PFSK-1 (cell line): ENCODE data around the gene GNB5.

Experiments
- FOXP2 ChIP-seq: optimal IDR thresholded peaks from 2 replicates; pipeline ENCODE3; 2011; ENCODE audit warnings: borderline replicate concordance, control low read depth, inconsistent platforms; ENCODE audit not compliant: insufficient read depth; ENCODE audit errors: extremely low read length, extremely low read depth
- POLR2AphosphoS5 ChIP-seq: IDR thresholded peaks from 2 replicates; pipeline ENCODE4 v1.6.1; 2012; ENCODE audit warnings: low read depth, mild to moderate bottlenecking, control low read depth, low read length, moderate library complexity
- SIN3A ChIP-seq: IDR thresholded peaks from 2 replicates; pipeline ENCODE4 v1.6.1; 2012; ENCODE audit warnings: mild to moderate bottlenecking, low read length, moderate library complexity, borderline replicate concordance; ENCODE audit not compliant: insufficient read depth
- TAF1 ChIP-seq: IDR thresholded peaks from 2 replicates; pipeline ENCODE4 v1.6.1; 2012; ENCODE audit warnings: low read length, control low read depth, borderline replicate concordance; ENCODE audit not compliant: insufficient read depth
- TF ChIP-seq, protein P1 (sequence below), 2 experiments: IDR thresholded peaks; 2 replicates each; pipeline versions ENCODE4 v1.6.1 to v1.8.0; 2011 to 2012; ENCODE audit warnings: low read depth in 2 of 2, low read length in 2 of 2, control low read depth in 1 of 2, inconsistent platforms in 1 of 2, mild to moderate bottlenecking in 1 of 2, moderate library complexity in 1 of 2; ENCODE audit not compliant: insufficient read depth in 1 of 2

Gene GNB5

GRCh38 chr15:52208306-52208946 lies 17.2 kb upstream of the GNB5 start:
- TF ChIP-seq, protein P1, sequence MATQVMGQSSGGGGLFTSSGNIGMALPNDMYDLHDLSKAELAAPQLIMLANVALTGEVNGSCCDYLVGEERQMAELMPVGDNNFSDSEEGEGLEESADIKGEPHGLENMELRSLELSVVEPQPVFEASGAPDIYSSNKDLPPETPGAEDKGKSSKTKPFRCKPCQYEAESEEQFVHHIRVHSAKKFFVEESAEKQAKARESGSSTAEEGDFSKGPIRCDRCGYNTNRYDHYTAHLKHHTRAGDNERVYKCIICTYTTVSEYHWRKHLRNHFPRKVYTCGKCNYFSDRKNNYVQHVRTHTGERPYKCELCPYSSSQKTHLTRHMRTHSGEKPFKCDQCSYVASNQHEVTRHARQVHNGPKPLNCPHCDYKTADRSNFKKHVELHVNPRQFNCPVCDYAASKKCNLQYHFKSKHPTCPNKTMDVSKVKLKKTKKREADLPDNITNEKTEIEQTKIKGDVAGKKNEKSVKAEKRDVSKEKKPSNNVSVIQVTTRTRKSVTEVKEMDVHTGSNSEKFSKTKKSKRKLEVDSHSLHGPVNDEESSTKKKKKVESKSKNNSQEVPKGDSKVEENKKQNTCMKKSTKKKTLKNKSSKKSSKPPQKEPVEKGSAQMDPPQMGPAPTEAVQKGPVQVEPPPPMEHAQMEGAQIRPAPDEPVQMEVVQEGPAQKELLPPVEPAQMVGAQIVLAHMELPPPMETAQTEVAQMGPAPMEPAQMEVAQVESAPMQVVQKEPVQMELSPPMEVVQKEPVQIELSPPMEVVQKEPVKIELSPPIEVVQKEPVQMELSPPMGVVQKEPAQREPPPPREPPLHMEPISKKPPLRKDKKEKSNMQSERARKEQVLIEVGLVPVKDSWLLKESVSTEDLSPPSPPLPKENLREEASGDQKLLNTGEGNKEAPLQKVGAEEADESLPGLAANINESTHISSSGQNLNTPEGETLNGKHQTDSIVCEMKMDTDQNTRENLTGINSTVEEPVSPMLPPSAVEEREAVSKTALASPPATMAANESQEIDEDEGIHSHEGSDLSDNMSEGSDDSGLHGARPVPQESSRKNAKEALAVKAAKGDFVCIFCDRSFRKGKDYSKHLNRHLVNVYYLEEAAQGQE (IDR thresholded peaks at IDR 0.05; ENCODE audit: insufficient read depth in 1 of 2, low read depth in 2 of 2, low read length in 2 of 2) = no peak
- TF ChIP-seq FOXP2 = no peak
- TF ChIP-seq SIN3A = no peak
- no peak for TF ChIP-seq TAF1
- TF ChIP-seq POLR2AphosphoS5 = no peak

DNA sequence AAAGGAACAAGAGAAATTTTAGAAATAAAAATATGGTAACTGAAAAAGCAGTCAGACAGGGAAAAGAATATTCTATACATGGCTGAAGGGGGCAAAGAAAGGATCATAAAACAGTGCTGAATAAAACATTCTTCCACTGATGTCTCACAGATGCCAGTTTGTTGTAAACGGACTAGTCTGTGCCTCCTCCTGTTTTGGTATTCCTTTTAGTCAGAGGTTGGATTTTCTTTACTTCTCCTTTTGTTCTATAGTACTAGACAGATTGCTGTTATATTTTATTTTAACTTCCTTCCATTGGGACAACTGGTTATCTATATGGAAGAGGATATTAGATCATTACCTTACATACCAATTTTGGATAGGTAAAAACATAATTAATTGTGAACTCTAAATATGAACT lies 16.0 kb upstream of the GNB5 start:
- TF ChIP-seq TAF1 (no peak), SIN3A (no peak), POLR2AphosphoS5 (no peak), FOXP2 (no peak)
- TF ChIP-seq, protein P1 (IDR thresholded peaks at IDR 0.05; ENCODE audit: insufficient read depth in 1 of 2, low read depth in 2 of 2, low read length in 2 of 2) = no peak

DNA sequence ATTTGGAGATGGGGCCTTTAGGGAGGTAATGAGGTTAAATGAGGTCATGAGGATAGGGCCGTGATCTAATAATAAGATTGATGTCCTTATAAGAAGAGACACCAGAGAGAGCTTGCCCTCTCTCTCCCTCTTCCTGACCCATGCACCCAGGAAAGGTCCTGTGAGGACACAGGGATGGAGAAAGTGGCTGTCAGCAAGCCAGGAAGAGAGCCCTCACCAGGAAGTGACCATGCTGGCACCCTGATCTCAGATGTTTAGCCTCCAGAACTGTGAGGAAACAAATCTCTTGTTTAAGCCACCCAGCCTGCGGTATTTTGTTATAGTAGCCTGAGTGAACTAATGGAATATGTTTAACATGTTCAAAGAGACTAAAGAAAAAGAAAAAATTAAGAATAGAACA lies 15.3 kb upstream of the GNB5 start:
- TF ChIP-seq SIN3A (no peak), TAF1 (no peak), FOXP2 (no peak), POLR2AphosphoS5 (no peak)
- TF ChIP-seq, protein P1 (IDR thresholded peaks at IDR 0.05; ENCODE audit: insufficient read depth in 1 of 2, low read depth in 2 of 2, low read length in 2 of 2) = no peak

GRCh38 chr15:52204657-52205056 lies 13.5 kb upstream of the GNB5 start:
- TF ChIP-seq, protein P1 (IDR thresholded peaks at IDR 0.05; ENCODE audit: insufficient read depth in 1 of 2, low read depth in 2 of 2, low read length in 2 of 2) = no peak
- TF ChIP-seq FOXP2 (no peak), SIN3A (no peak), POLR2AphosphoS5 (no peak), TAF1 (no peak)

DNA sequence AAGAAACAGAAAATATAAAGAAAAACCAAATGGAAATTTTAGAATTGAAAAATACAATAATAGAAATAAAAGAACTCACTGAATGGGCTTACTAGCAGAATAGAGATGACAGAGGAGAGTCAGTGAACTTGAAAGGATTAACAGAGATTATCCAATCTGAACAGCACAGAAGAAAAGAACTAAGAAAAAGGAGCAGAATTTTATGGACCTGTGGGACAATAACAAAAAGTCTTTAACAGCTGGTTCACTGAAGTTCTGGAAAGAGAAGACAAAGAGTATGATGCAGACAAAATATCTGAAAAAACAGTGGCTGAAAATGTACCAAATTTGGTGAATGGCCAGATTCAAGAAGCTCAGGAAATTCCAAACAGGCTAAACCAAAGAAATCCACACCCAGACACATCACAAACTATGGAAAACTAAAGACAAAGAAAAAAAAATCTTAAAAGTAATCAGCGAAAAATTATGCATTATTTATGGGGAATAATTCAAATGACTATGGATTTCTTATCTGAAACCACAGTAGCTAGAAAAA lies 9.7 kb upstream of the GNB5 start:
- TF ChIP-seq, protein P1 (IDR thresholded peaks at IDR 0.05; ENCODE audit: insufficient read depth in 1 of 2, low read depth in 2 of 2, low read length in 2 of 2) = no peak
- TF ChIP-seq FOXP2 (no peak), TAF1 (no peak), SIN3A (no peak), POLR2AphosphoS5 (no peak)
